ENCODE results near the gene JSRP1.

DNA sequence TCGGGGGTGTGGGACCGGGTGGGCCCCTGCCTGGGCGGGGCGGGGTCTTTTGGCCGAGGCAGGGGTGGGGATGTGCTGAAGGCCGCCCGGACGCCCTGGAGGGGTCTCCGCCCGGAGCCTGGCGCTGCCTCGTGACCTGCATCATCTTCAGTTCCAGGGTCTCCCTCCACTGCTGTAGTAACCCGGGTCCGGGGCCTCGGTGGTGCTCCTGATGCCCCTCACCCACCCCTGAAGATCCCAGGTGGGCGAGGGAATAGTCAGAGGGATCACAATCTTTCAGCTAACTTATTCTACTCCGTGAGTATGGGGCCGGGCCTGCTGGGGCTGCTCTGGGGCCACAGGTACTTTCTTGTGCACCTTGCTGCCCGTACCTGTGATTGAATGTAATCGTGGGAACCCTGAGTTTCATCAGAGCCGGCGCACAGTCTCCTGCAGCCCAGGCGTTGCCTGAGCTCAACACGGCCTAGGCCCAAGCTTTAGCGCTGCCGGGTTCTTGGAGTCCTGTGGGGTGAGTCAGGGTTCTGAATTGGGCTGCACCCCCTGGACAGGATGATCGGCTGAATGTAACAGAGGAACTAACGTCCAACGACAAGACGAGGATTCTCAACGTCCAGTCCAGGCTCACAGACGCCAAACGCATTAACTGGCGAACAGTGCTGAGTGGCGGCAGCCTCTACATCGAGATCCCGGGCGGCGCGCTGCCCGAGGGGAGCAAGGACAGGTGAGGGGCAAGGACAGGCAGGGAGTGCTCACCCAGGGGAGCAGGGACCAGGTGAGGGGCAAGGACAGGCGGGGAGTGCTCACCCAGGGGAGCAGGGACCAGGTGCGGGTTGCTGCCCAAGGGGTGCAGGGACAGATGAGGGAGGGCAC lies 15.3 kb upstream of the JSRP1 start:
- TF ChIP-seq, protein P1, sequence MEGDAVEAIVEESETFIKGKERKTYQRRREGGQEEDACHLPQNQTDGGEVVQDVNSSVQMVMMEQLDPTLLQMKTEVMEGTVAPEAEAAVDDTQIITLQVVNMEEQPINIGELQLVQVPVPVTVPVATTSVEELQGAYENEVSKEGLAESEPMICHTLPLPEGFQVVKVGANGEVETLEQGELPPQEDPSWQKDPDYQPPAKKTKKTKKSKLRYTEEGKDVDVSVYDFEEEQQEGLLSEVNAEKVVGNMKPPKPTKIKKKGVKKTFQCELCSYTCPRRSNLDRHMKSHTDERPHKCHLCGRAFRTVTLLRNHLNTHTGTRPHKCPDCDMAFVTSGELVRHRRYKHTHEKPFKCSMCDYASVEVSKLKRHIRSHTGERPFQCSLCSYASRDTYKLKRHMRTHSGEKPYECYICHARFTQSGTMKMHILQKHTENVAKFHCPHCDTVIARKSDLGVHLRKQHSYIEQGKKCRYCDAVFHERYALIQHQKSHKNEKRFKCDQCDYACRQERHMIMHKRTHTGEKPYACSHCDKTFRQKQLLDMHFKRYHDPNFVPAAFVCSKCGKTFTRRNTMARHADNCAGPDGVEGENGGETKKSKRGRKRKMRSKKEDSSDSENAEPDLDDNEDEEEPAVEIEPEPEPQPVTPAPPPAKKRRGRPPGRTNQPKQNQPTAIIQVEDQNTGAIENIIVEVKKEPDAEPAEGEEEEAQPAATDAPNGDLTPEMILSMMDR (IDR thresholded peaks at IDR 0.05) = no peak
- TF ChIP-seq POLR2A (IDR thresholded peaks at IDR 0.05) = peak in 1 of 4 donors; percentile 37

All from esophagus squamous epithelium (tissue), 4 donors.